Measurements from ENCODE around the gene UAP1. TPM values are rescaled to one million over a fixed set of nuclear protein-coding genes. Genes with fewer than 3 reads are reported as not detected.

Gene UAP1
- total RNA-seq, result 29.4 TPM
- long read RNA-seq, transcript UAP1-201 (11 exons, 2,377 nt), result major isoform, 30 of 56 reads
- long read RNA-seq, transcript UAP1-204 (10 exons, 2,294 nt), result minor isoform, 15 of 56 reads
- long read RNA-seq, partial matches to known transcripts, result 3 of 56 reads
- long read RNA-seq, other reads (novel, unspliced or antisense), result 8 of 56 reads

- TF ChIP-seq, protein P1, sequence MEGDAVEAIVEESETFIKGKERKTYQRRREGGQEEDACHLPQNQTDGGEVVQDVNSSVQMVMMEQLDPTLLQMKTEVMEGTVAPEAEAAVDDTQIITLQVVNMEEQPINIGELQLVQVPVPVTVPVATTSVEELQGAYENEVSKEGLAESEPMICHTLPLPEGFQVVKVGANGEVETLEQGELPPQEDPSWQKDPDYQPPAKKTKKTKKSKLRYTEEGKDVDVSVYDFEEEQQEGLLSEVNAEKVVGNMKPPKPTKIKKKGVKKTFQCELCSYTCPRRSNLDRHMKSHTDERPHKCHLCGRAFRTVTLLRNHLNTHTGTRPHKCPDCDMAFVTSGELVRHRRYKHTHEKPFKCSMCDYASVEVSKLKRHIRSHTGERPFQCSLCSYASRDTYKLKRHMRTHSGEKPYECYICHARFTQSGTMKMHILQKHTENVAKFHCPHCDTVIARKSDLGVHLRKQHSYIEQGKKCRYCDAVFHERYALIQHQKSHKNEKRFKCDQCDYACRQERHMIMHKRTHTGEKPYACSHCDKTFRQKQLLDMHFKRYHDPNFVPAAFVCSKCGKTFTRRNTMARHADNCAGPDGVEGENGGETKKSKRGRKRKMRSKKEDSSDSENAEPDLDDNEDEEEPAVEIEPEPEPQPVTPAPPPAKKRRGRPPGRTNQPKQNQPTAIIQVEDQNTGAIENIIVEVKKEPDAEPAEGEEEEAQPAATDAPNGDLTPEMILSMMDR (IDR thresholded peaks at IDR 0.05), result no peak
- peaks cover 10% of the 10 kb centered on the region for H3K36me3 ChIP-seq
- H3K27ac ChIP-seq, result peak within 1 kb of the TSS; percentile 93
- H3K4me1 ChIP-seq, result peaks cover 30% of the 10 kb centered on the region
- DNase-seq (no peak), ATAC-seq (peak; percentile 67 to 68)
- no peaks in the 10 kb centered on the region for H3K27me3 ChIP-seq (ENCODE audit: low read depth)
- H3K9me3 ChIP-seq, result no peaks in the 10 kb centered on the region
- intact Hi-C loops (cut with DNase I), result no loop called here
- H3K4me3 ChIP-seq, result peak within 1 kb of the TSS; percentile 91
These were observed at the start of gene UAP1 for GRCh38 chr1:162561616-162562469. Gene UAP1, plus strand, starts transcription at chr1:162561722. Its CDS starts 4,347 bp downstream, at chr1:162566069.

- no peaks in the 10 kb centered on the region for H3K27me3 ChIP-seq (ENCODE audit: low read depth)
- peaks cover 12% of the 10 kb centered on the region for H3K4me1 ChIP-seq
- ATAC-seq (no peak), DNase-seq (no peak)
- no peak overlapping the region for H3K4me3 ChIP-seq
- intact Hi-C loops (cut with DNase I), result no loop called here
- peaks cover 47% of the 10 kb centered on the region for H3K36me3 ChIP-seq
- TF ChIP-seq, protein P1 (IDR thresholded peaks at IDR 0.05), result no peak
- no peaks in the 10 kb centered on the region for H3K9me3 ChIP-seq
- H3K27ac ChIP-seq, result no peak overlapping the region
These were observed 34.2 kb upstream of the UAP1 start for GRCh38 chr1:162527314-162527713.

GRCh38 chr1:162530307-162530987 is 31.1 kb upstream of the UAP1 start:
- Histone ChIP-seq H3K9me3 (no peaks in the 10 kb centered on the region), H3K4me1 (peaks cover 12% of the 10 kb centered on the region), H3K27ac (no peak overlapping the region), H3K36me3 (peaks cover 16% of the 10 kb centered on the region), H3K27me3 (ENCODE audit: low read depth) (no peaks in the 10 kb centered on the region), H3K4me3 (no peak overlapping the region)
- DNase-seq, result no peak
- TF ChIP-seq, protein P1 (IDR thresholded peaks at IDR 0.05), result no peak
- intact Hi-C loops (cut with DNase I), result no loop called here
- peak in 1 of 2 donors; percentile 42 for ATAC-seq

DNA sequence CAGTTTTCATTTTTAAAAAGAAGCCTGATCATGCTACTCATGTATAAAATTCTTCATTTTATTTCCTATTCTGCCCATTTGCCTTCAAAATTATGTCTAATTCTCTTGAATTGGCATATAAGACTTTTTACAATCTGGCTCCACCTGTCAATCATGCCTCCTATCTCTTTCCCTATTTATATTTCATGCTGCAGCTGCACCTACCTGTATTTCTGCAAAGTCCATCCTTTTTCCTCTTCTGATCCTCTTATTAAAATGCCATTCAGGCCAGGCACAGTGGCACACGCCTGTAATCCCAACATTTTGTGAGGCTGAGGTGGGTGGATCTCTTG is 30.6 kb upstream of the UAP1 start:
- Histone ChIP-seq H3K36me3 (peaks cover 11% of the 10 kb centered on the region), H3K4me1 (peaks cover 12% of the 10 kb centered on the region), H3K9me3 (no peaks in the 10 kb centered on the region), H3K27me3 (ENCODE audit: low read depth) (no peaks in the 10 kb centered on the region), H3K27ac (no peak overlapping the region), H3K4me3 (no peak overlapping the region)
- no peak for ATAC-seq
- TF ChIP-seq, protein P1 (IDR thresholded peaks at IDR 0.05), result no peak
- DNase-seq, result no peak
- intact Hi-C loops (cut with DNase I), result no loop called here

DNA sequence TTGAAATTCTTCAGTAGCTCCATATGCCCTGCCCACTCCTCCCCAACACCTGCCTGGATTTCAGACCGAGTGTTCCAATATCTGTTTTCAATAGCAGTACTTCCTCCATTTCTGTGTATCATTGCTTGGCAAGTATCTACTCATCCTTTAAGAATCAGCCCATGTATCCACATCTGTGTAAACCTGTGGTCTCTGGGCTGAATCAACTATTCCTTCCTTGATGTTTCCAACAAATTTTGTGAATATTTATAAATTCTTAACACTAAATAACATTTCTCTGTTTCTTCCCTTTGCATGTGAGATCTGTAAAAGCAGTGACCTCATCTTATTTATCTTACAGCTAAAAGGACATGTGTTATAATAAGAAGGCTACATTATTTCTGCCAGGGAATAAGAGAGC is 26.0 kb upstream of the UAP1 start:
- Histone ChIP-seq H3K4me3 (no peak overlapping the region), H3K4me1 (peaks cover 5% of the 10 kb centered on the region), H3K27ac (no peak overlapping the region), H3K27me3 (ENCODE audit: low read depth) (no peaks in the 10 kb centered on the region), H3K9me3 (no peaks in the 10 kb centered on the region), H3K36me3 (no peaks in the 10 kb centered on the region)
- intact Hi-C loops (cut with DNase I), result no loop called here
- DNase-seq (no peak), ATAC-seq (no peak)
- TF ChIP-seq, protein P1 (IDR thresholded peaks at IDR 0.05), result no peak
